GM12878 (cell line): ENCODE results near the gene COL23A1. TPM values are rescaled to one million over a fixed set of nuclear protein-coding genes. Genes with fewer than 3 reads are reported as not detected.

Source experiments
- ATAC-seq: fragments of 200-7000 bp; cut with Tn5 transposase; 3 replicates; pipeline ENCODE4 v1.9.1; 2020; ENCODE audit warnings: mild to moderate bottlenecking, moderate library complexity
- BruUV-seq: library from RNA; stranded (reverse); fragments of 400-500 nt; replicated peaks from 2 replicates; lab custom pipeline; 2021; lab: Mats Ljungman, UMichigan
- CTCF ChIA-PET: fragments of 300-600 bp; sonication (Branson Sonifier 250); formaldehyde crosslinking; extraction: SDS; loops from one replicate; lab custom pipeline; 2021; ENCODE audit warnings: inconsistent platforms; lab: Yijun Ruan, JAX
- POLR2A ChIA-PET: fragments of 350-600 bp; formaldehyde crosslinking; extraction: SDS; loops from one replicate; lab custom pipeline; 2021; ENCODE audit warnings: inconsistent platforms; lab: Charles Lee
- RAD21 ChIA-PET: fragments of 300-600 bp; sonication (Branson Sonifier 250); formaldehyde crosslinking; loops from one replicate; lab custom pipeline; 2023; ENCODE audit warnings: antibody characterized with exemption; ENCODE audit not compliant: unreplicated experiment; lab: Charles Lee
- SMC1A ChIA-PET: fragments of 300-600 bp; sonication (Branson Sonifier 250); formaldehyde crosslinking; loops from one replicate; lab custom pipeline; 2023; ENCODE audit not compliant: unreplicated experiment, uncharacterized antibody; lab: Charles Lee
- DNase-seq: peaks from one replicate; pipeline ENCODE4 v3.0.0-alpha.2; 2011; ENCODE audit warnings: low read depth, low spot score
- FAIRE-seq: peaks from 3 replicates; lab custom pipeline; 2011; peaks lifted over from hg19 to GRCh38; lab: Jason Lieb, UNC
- H2AFZ ChIP-seq: 2 replicates; pipeline ENCODE4 v1.6.0; 2011; ENCODE audit warnings: low read depth, low read length, control low read depth; ENCODE audit not compliant: control insufficient read depth
- H3K27ac ChIP-seq: 2 replicates; pipeline ENCODE4 v1.5.1; 2011; ENCODE audit warnings: control low read depth; ENCODE audit not compliant: control insufficient read depth, insufficient read depth
- H3K27me3 ChIP-seq, 2 experiments: replicated peaks in 1 of 2; 2 replicates each; pipeline versions ENCODE4 v1.6.0 to v1.6.1; 2011; ENCODE audit warnings: low read length in 1 of 2; ENCODE audit not compliant: control insufficient read depth in 2 of 2, insufficient read depth in 2 of 2
- H3K36me3 ChIP-seq, 2 experiments: 2 replicates each; pipeline ENCODE4 v1.5.1; 2011; ENCODE audit warnings: low read length in 1 of 2; ENCODE audit not compliant: control insufficient read depth in 2 of 2, insufficient read depth in 2 of 2
- H3K4me1 ChIP-seq: 2 replicates; pipeline ENCODE4 v1.6.1; 2011; ENCODE audit warnings: mild to moderate bottlenecking, low read length, moderate library complexity, mixed read lengths; ENCODE audit not compliant: control insufficient read depth, insufficient read depth
- H3K4me2 ChIP-seq: 2 replicates; pipeline ENCODE4 v1.6.0; 2011; ENCODE audit warnings: control low read depth; ENCODE audit not compliant: control insufficient read depth, insufficient read depth
- H3K4me3 ChIP-seq: fragments of 200-600 bp; sonication (generic); 2 replicates; pipeline ENCODE4 v1.5.1; 2016
- H3K79me2 ChIP-seq: 2 replicates; pipeline ENCODE4 v1.6.0; 2011; ENCODE audit warnings: low read length; ENCODE audit not compliant: control insufficient read depth, insufficient read depth
- H3K9ac ChIP-seq: 2 replicates; pipeline ENCODE4 v1.8.0; 2011; ENCODE audit warnings: low read length, control low read depth, mixed read lengths; ENCODE audit not compliant: control insufficient read depth, insufficient read depth
- H3K9me3 ChIP-seq: replicated peaks from 3 replicates; pipeline ENCODE4 v1.5.1; 2011; ENCODE audit warnings: mild to moderate bottlenecking, low read length; ENCODE audit not compliant: control insufficient read depth, insufficient read depth
- H4K20me1 ChIP-seq: 2 replicates; pipeline ENCODE4 v1.6.0; 2011; ENCODE audit not compliant: control insufficient read depth, insufficient read depth
- BMI1 ChIP-seq: fragments of 450-650 bp; IDR thresholded peaks from 2 replicates; pipeline ENCODE4 v1.6.1; 2016; ENCODE audit warnings: mild to moderate bottlenecking, moderate library complexity, borderline replicate concordance
- CEBPB ChIP-seq, 2 experiments: fragments of 150-350 bp in 1 of 2; IDR thresholded peaks; 2 replicates each; pipeline ENCODE4 v1.6.1; 2012 to 2014; ENCODE audit warnings: low read depth in 2 of 2, low read length in 2 of 2, borderline replicate concordance in 1 of 2, inconsistent platforms in 1 of 2
- GATAD2B ChIP-seq: fragments of 450-650 bp; conservative IDR thresholded peaks from 2 replicates; pipeline ENCODE4 v1.6.1; 2017; ENCODE audit warnings: low read depth, mild to moderate bottlenecking, moderate library complexity
- JUNB ChIP-seq: IDR thresholded peaks from 2 replicates; pipeline ENCODE4 v1.6.1; 2016; ENCODE audit warnings: antibody characterized with exemption, mild to moderate bottlenecking
- MXI1 ChIP-seq: fragments of 150-350 bp; IDR thresholded peaks from 2 replicates; pipeline ENCODE4 v1.6.1; 2011; ENCODE audit warnings: low read depth, mild to moderate bottlenecking, inconsistent platforms, low read length, improper control_type of control experiment
- SMAD1 ChIP-seq: fragments of 450-650 bp; IDR thresholded peaks from 2 replicates; pipeline ENCODE4 v1.6.1; 2018; ENCODE audit warnings: mild to moderate bottlenecking, low read depth; ENCODE audit not compliant: partially characterized antibody
- SUPT20H ChIP-seq: IDR thresholded peaks from 2 replicates; pipeline ENCODE4 v1.6.1; 2011; ENCODE audit warnings: low read depth, mild to moderate bottlenecking, low read length, moderate library complexity, borderline replicate concordance; ENCODE audit not compliant: control insufficient read depth
- WGBS: methylation state at CpG from one replicate; pipeline ENCODE4 v1.1.6; 2016; ENCODE audit warnings: low lambda C conversion rate; ENCODE audit not compliant: insufficient replicate concordance, insufficient coverage; ENCODE audit errors: missing lambda C conversion rate; 5-methylcytosine and 5-hydroxymethylcytosine counted together
- in situ Hi-C: fragments of 300-500 bp; cut with MboI; formaldehyde crosslinking; loops from 9 replicates; pipeline ENCODE4 v1.14.3; 2018; ENCODE audit warnings: mixed read lengths
- intact Hi-C: fragments of 100-400 bp; cut with micrococcal nuclease; formaldehyde crosslinking; loops from one replicate; pipeline ENCODE4 v1.14.2; 2022; ENCODE audit not compliant: unreplicated experiment
- polyA plus RNA-seq, 11 experiments: library from polyadenylated mRNA; depleted of rRNA in 4 of 11; unstranded in 6 of 11; stranded (reverse) in 5 of 11; fragments of >200 nt; fragmentation: Nextera tagmentation in 4 of 11; fragmentation: Illumina TruSeq in 1 of 11; extraction: Ambion mirVana in 4 of 11; extraction: Trizol in 1 of 11; gene quantifications; 1 replicate in 1 of 11; 2 replicates in 10 of 11; pipeline versions ENCODE4 v1.2.1 to v1.2.3, GENCODE V29; 2011 to 2016; ENCODE audit warnings: inconsistent platforms in 2 of 11, missing spikeins in 2 of 11, low read depth in 1 of 11
- total RNA-seq, 4 experiments: library from RNA; depleted of rRNA in 3 of 4; stranded (reverse); fragments of >200 nt in 3 of 4; fragmentation: Illumina TruSeq in 1 of 4; extraction: Trizol in 1 of 4; gene quantifications; 2 replicates each; pipeline versions ENCODE4 v1.2.1 to v1.2.3, GENCODE V29; 2013 to 2021
- TF ChIP-seq, protein P1 (sequence below): fragments of 450-650 bp; formaldehyde crosslinking; IDR thresholded peaks from 2 replicates; pipeline ENCODE4 v1.4.0; 2022; ENCODE audit warnings: mild to moderate bottlenecking, moderate library complexity

The COL23A1 gene
- total and polyA plus RNA-seq, 10 of the 15 experiments (the other 5 are each of a cell fraction or from before 2014, with no cell fraction given), result 0.03 to 0.83 (median 0.09) TPM; not detected in 5

DNA sequence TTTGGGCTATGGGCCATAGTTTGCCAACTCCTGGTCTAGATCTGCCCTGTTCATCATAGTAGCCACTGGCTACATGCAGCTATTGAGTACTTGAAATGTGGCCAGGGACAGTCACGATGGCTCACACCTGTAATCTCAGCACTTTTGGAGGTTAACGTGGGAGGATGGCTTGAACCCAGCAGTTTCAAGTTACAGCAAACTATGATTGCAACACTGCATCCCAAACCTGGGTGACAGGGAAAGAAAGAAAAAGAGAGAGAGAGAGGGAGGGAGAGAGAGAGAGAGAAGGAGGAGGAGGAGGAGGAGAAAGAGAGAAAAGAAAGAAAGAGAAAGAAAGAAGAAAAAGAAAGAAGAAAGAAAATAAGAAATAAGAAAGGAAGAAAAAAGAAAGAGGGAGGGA is 397.9 kb downstream of the COL23A1 start:
- ChIA-PET RAD21 (no interaction called here), CTCF (no interaction called here), SMC1A (no interaction called here), POLR2A (no interaction called here)
- no peak overlapping the region for H3K9ac ChIP-seq
- no peaks in the 10 kb centered on the region for H3K9me3 ChIP-seq
- ATAC-seq, result no peak
- H2AFZ ChIP-seq, result no peak overlapping the region
- in situ Hi-C loops (no loop called here), intact Hi-C loops (no loop called here)
- WGBS, result 0% methylated on average over 2 of the region's 2 CpGs
- no peak for FAIRE-seq
- no peak overlapping the region for H3K4me3 ChIP-seq
- TF ChIP-seq SMAD1 (no peak), CEBPB (IDR thresholded peaks at IDR 0.05; ENCODE audit: borderline replicate concordance in 1 of 2, low read depth in 2 of 2, low read length in 2 of 2) (no peak), JUNB (no peak), BMI1 (no peak), GATAD2B (no peak), SUPT20H (no peak), MXI1 (no peak)
- TF ChIP-seq, protein P1, sequence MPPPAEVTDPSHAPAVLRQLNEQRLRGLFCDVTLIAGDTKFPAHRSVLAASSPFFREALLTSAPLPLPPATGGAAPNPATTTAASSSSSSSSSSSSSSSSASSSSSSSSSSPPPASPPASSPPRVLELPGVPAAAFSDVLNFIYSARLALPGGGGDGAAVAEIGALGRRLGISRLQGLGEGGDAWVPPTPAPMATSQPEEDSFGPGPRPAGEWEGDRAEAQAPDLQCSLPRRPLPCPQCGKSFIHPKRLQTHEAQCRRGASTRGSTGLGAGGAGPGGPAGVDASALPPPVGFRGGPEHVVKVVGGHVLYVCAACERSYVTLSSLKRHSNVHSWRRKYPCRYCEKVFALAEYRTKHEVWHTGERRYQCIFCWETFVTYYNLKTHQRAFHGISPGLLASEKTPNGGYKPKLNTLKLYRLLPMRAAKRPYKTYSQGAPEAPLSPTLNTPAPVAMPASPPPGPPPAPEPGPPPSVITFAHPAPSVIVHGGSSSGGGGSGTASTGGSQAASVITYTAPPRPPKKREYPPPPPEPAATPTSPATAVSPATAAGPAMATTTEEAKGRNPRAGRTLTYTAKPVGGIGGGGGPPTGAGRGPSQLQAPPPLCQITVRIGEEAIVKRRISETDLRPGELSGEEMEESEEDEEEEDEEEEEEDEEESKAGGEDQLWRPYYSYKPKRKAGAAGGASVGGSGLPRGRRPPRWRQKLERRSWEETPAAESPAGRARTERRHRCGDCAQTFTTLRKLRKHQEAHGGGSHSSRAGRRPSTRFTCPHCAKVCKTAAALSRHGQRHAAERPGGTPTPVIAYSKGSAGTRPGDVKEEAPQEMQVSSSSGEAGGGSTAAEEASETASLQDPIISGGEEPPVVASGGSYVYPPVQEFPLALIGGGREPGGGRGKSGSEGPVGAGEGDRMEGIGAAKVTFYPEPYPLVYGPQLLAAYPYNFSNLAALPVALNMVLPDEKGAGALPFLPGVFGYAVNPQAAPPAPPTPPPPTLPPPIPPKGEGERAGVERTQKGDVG (CRISPR knock-in tag), result no peak
- H3K36me3 ChIP-seq, result no peaks in the 10 kb centered on the region
- H3K27ac ChIP-seq, result no peak overlapping the region
- DNase-seq, result no peak
- BruUV-seq, result no TSS peak
- no peaks in the 10 kb centered on the region for H3K79me2 ChIP-seq
- no peaks in the 10 kb centered on the region for H4K20me1 ChIP-seq
- no peaks in the 10 kb centered on the region for H3K4me1 ChIP-seq
- H3K4me2 ChIP-seq, result no peak overlapping the region
- H3K27me3 ChIP-seq, result peaks cover 0 to 5% of the 10 kb centered on the region in 2 experiments; a peak in 3 of 4 replicates
